ENCODE data around the gene ROPN1L.

GRCh38 chr5:10470669-10471068 is 29.0 kb downstream of the ROPN1L start:
- no peak for TF ChIP-seq EZH2 (IDR thresholded peaks at IDR 0.05; ENCODE audit: borderline replicate concordance, low read length)
- TF ChIP-seq CTCF (conservative IDR thresholded peaks at IDR 0.05 in 1 of 2, IDR thresholded peaks at IDR 0.05 in 1 of 2; ENCODE audit: extremely low read depth in 1 of 2, insufficient read depth in 1 of 2, low read depth in 1 of 2, low read length in 2 of 2): no peak
